Endothelial cell of umbilical vein (primary cell): Measurements from ENCODE around the gene SLC23A1. TPM values are rescaled to one million over a fixed set of nuclear protein-coding genes. Genes with fewer than 3 reads are reported as not detected.
A peak's percentile ranks its signal among the peaks of the same experiment; 100 is the strongest.

Experiments used
- Bru-seq: library from RNA; stranded (reverse); fragments of 400-500 nt; gene quantifications from one replicate; lab custom pipeline; 2021; lab: Mats Ljungman, UMichigan
- BruChase-seq, 2 experiments: library from RNA; stranded (reverse); fragments of 400-500 nt; gene quantifications; one replicate each; lab custom pipeline; 2021; lab: Mats Ljungman, UMichigan
- BruUV-seq: library from RNA; stranded (reverse); fragments of 400-500 nt; replicated peaks from 2 replicates; lab custom pipeline; 2021; lab: Mats Ljungman, UMichigan
- CTCF ChIA-PET: fragments of 300-600, 350-600 bp; sonication (Branson Sonifier 250); formaldehyde crosslinking; loops from one replicate; lab custom pipeline; 2021; ENCODE audit warnings: antibody characterized with exemption, inconsistent platforms; lab: Charles Lee
- POLR2A ChIA-PET: fragments of 300-600, 350-600 bp; sonication (Branson Sonifier 250); formaldehyde crosslinking; loops from one replicate; lab custom pipeline; 2021; ENCODE audit warnings: antibody characterized with exemption, inconsistent platforms; lab: Charles Lee
- DNase-seq: peaks from one replicate; pipeline ENCODE4 v3.0.0-alpha.2; 2011; ENCODE audit warnings: low read depth, low spot score
- FAIRE-seq: peaks from 2 replicates; lab custom pipeline; 2011; peaks lifted over from hg19 to GRCh38; lab: Jason Lieb, UNC
- H2AFZ ChIP-seq: 2 replicates; pipeline ENCODE4 v1.6.0; 2012; ENCODE audit warnings: low read depth, low read length, control low read depth, inconsistent platforms
- H3K27ac ChIP-seq: 2 replicates; pipeline ENCODE4 v1.5.1; 2011; ENCODE audit warnings: low read depth, mild to moderate bottlenecking, control low read depth, low read length, moderate library complexity; ENCODE audit not compliant: insufficient read depth
- H3K27me3 ChIP-seq, 2 experiments: 2 replicates each; pipeline versions ENCODE4 v1.6.0 to v1.6.1; 2011; ENCODE audit warnings: low read length in 2 of 2, mixed read lengths in 1 of 2; ENCODE audit not compliant: control insufficient read depth in 2 of 2, insufficient read depth in 2 of 2
- H3K36me3 ChIP-seq, 2 experiments: 2 replicates in 1 of 2; 3 replicates in 1 of 2; pipeline ENCODE4 v1.5.1; 2011; ENCODE audit warnings: low read length in 2 of 2, mild to moderate bottlenecking in 1 of 2, moderate library complexity in 1 of 2; ENCODE audit not compliant: control insufficient read depth in 2 of 2, insufficient read depth in 2 of 2; ENCODE audit errors: extremely low read depth in 1 of 2
- H3K4me1 ChIP-seq: 3 replicates; pipeline ENCODE4 v1.5.1; 2011; ENCODE audit warnings: mild to moderate bottlenecking, low read length; ENCODE audit not compliant: control insufficient read depth, insufficient read depth; ENCODE audit errors: extremely low read depth
- H3K4me2 ChIP-seq: 2 replicates; pipeline ENCODE4 v1.6.1; 2011; ENCODE audit warnings: low read length, control low read depth, mixed read lengths; ENCODE audit not compliant: insufficient read depth
- H3K4me3 ChIP-seq, 3 experiments: fragments of 200-600 bp in 1 of 3; sonication (generic), shearing (Covaris generic) in 1 of 3; replicated peaks in 1 of 3; 2 replicates each; pipeline ENCODE4 v1.5.1; 2011 to 2016; ENCODE audit warnings: control low read depth in 3 of 3, low read length in 3 of 3, mild to moderate bottlenecking in 2 of 3, inconsistent platforms in 1 of 3, low read depth in 1 of 3, moderate library complexity in 1 of 3; ENCODE audit not compliant: insufficient read depth in 1 of 3
- H3K79me2 ChIP-seq: 2 replicates; pipeline ENCODE4 v1.6.0; 2012; ENCODE audit warnings: low read length, inconsistent platforms; ENCODE audit not compliant: control insufficient read depth, insufficient read depth
- H3K9ac ChIP-seq: replicated peaks from 2 replicates; pipeline ENCODE3; 2011; ENCODE audit warnings: low read length, control low read depth; ENCODE audit not compliant: insufficient read depth; ENCODE audit errors: extremely low read depth
- H3K9me1 ChIP-seq: replicated peaks from 3 replicates; pipeline ENCODE4 v1.6.0; 2011; ENCODE audit warnings: mild to moderate bottlenecking, low read length; ENCODE audit not compliant: control insufficient read depth, insufficient read depth; ENCODE audit errors: extremely low read depth
- H3K9me3 ChIP-seq: replicated peaks from 2 replicates; pipeline ENCODE4 v1.5.1; 2012; ENCODE audit warnings: low read length, inconsistent platforms; ENCODE audit not compliant: control insufficient read depth, insufficient read depth
- H4K20me1 ChIP-seq: replicated peaks from 2 replicates; pipeline ENCODE3; 2011; ENCODE audit warnings: mild to moderate bottlenecking, low read length; ENCODE audit not compliant: control insufficient read depth, insufficient read depth; ENCODE audit errors: extremely low read depth
- EZH2 ChIP-seq: IDR thresholded peaks from 2 replicates; pipeline ENCODE4 v1.6.1; 2012; ENCODE audit warnings: borderline replicate concordance, low read depth, mild to moderate bottlenecking, moderate library complexity, low read length, inconsistent platforms; ENCODE audit not compliant: severe bottlenecking
- FOS ChIP-seq: IDR thresholded peaks from 2 replicates; pipeline ENCODE4 v1.6.1; 2011; ENCODE audit warnings: mild to moderate bottlenecking, low read length, moderate library complexity, borderline replicate concordance; ENCODE audit not compliant: insufficient read depth
- GATA2 ChIP-seq: IDR thresholded peaks from 2 replicates; pipeline ENCODE4 v1.7.0; 2011; ENCODE audit warnings: low read depth, mild to moderate bottlenecking, moderate library complexity, mixed read lengths, low read length; ENCODE audit not compliant: insufficient read length, insufficient read depth
- JUN ChIP-seq: IDR thresholded peaks from 2 replicates; pipeline ENCODE4 v1.6.1; 2011; ENCODE audit warnings: borderline replicate concordance, low read depth; ENCODE audit not compliant: insufficient read length, insufficient read depth
- MYC ChIP-seq: IDR thresholded peaks from one replicate; pipeline ENCODE4 v1.6.1; 2011; ENCODE audit warnings: mild to moderate bottlenecking, low read depth, low read length
- POLR2A ChIP-seq: IDR thresholded peaks from 2 replicates; pipeline ENCODE4 v1.6.1; 2012; ENCODE audit warnings: low read depth, mild to moderate bottlenecking, control low read depth, low read length
- POLR2AphosphoS5 ChIP-seq: IDR thresholded peaks from 2 replicates; pipeline ENCODE4 v1.6.1; 2012; ENCODE audit warnings: low read depth, mild to moderate bottlenecking, control low read depth, low read length, moderate library complexity; ENCODE audit not compliant: insufficient read depth
- dilution Hi-C: fragments of 300-500 bp; cut with MboI; formaldehyde crosslinking; loops from one replicate; pipeline ENCODE4 v1.15.0; 2019; ENCODE audit warnings: low sequenced_read_pairs; ENCODE audit not compliant: extremely low pct_ligation_motif_present
- intact Hi-C: fragments of 100-400 bp; cut with micrococcal nuclease; formaldehyde crosslinking; loops from one replicate; pipeline ENCODE4 v1.10.0; 2022
- long read RNA-seq: library from polyadenylated mRNA; stranded (forward); transcript quantifications from one replicate; pipeline ENCODE4 v2.0.0, GENCODE V29; 2021
- polyA minus RNA-seq, 3 experiments: library from RNA; depleted of rRNA, polyadenylated mRNA; stranded (reverse); fragments of >200 nt; gene quantifications; 1 replicate in 1 of 3; 2 replicates in 2 of 3; pipeline ENCODE4 v1.2.3, GENCODE V29; 2011
- polyA plus RNA-seq, 4 experiments: library from polyadenylated mRNA; depleted of rRNA in 3 of 4; stranded (reverse) in 3 of 4; unstranded in 1 of 4; fragments of >200 nt; gene quantifications; 2 replicates each; pipeline versions ENCODE4 v1.2.1 to v1.2.3, GENCODE V29; 2011 to 2012; ENCODE audit warnings: missing spikeins in 1 of 4
- total RNA-seq: library from RNA; stranded (reverse); gene quantifications from 2 replicates; pipeline ENCODE4 v1.2.3, GENCODE V29; 2021
- TF ChIP-seq, protein P1 (sequence below), 2 donors: IDR thresholded peaks; 1 replicate in 1 of 2; 2 replicates in 1 of 2; pipeline ENCODE4 v1.5.1; 2011; ENCODE audit warnings: low read length in 2 of 2, mild to moderate bottlenecking in 2 of 2, moderate library complexity in 2 of 2, control low read depth in 1 of 2, inconsistent platforms in 1 of 2, low read depth in 1 of 2; ENCODE audit not compliant: insufficient read depth in 1 of 2; ENCODE audit errors: extremely low read depth in 1 of 2

Gene SLC23A1
- total RNA-seq = not detected in 2 replicates
- polyA plus RNA-seq = not detected in 2 replicates
- not detected in 2 replicates for polyA plus RNA-seq (2011; cell fraction: cytosol; rRNA removed)
- not detected in 2 replicates for polyA plus RNA-seq (2011; cell fraction: nucleus; rRNA removed)
- polyA plus RNA-seq (2012) = not detected in 2 replicates
- polyA minus RNA-seq = 0.11 TPM in 1 of 2 replicates, not detected in the other
- 7.2 TPM for polyA minus RNA-seq (2011; cell fraction: cytosol; rRNA and poly(A)+ RNA removed)
- not detected in 2 replicates for polyA minus RNA-seq (2011; cell fraction: nucleus; rRNA and poly(A)+ RNA removed)
- Bru-seq, nascent RNA = not detected
- percentile 6 among the genes with signal in this experiment for BruChase-seq, experiment 1, labeled RNA remaining after a 6-hour chase
- not detected for BruChase-seq, experiment 2, labeled RNA remaining after a 2-hour chase
- long read RNA-seq, partial matches to known transcripts = 0 of 1 reads
- long read RNA-seq, other reads (novel, unspliced or antisense) = 1 of 1 reads

- no peak within 1 kb of the TSS for H2AFZ ChIP-seq
- H3K4me3 ChIP-seq = no peak within 1 kb of the TSS
- DNase-seq = no peak
- H3K79me2 ChIP-seq = no peaks in the 10 kb centered on the region
- no peaks in the 10 kb centered on the region for H3K9me1 ChIP-seq
- intact Hi-C loops = no loop called here
- no TSS peak for BruUV-seq
- H3K27ac ChIP-seq = no peak within 1 kb of the TSS
- H4K20me1 ChIP-seq = no peaks in the 10 kb centered on the region
- peaks cover 4% of the 10 kb centered on the region for H3K4me1 ChIP-seq
- H3K9ac ChIP-seq = no peak within 1 kb of the TSS
- H3K4me2 ChIP-seq = no peak within 1 kb of the TSS
- FAIRE-seq = no peak
- POLR2A ChIA-PET = no interaction called here
- TF ChIP-seq FOS = no peak
- no peak for TF ChIP-seq EZH2
- TF ChIP-seq, protein P1, sequence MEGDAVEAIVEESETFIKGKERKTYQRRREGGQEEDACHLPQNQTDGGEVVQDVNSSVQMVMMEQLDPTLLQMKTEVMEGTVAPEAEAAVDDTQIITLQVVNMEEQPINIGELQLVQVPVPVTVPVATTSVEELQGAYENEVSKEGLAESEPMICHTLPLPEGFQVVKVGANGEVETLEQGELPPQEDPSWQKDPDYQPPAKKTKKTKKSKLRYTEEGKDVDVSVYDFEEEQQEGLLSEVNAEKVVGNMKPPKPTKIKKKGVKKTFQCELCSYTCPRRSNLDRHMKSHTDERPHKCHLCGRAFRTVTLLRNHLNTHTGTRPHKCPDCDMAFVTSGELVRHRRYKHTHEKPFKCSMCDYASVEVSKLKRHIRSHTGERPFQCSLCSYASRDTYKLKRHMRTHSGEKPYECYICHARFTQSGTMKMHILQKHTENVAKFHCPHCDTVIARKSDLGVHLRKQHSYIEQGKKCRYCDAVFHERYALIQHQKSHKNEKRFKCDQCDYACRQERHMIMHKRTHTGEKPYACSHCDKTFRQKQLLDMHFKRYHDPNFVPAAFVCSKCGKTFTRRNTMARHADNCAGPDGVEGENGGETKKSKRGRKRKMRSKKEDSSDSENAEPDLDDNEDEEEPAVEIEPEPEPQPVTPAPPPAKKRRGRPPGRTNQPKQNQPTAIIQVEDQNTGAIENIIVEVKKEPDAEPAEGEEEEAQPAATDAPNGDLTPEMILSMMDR (IDR thresholded peaks at IDR 0.05; ENCODE audit: extremely low read depth in 1 of 2, insufficient read depth in 1 of 2, low read depth in 1 of 2, low read length in 2 of 2) = no peak
- TF ChIP-seq MYC = no peak
- TF ChIP-seq POLR2AphosphoS5 = no peak
- TF ChIP-seq JUN = no peak
- no peak for TF ChIP-seq POLR2A
- no peak for TF ChIP-seq GATA2
- dilution Hi-C loops = no loop called here
- no peaks in the 10 kb centered on the region for H3K27me3 ChIP-seq
- no peaks in the 10 kb centered on the region for H3K36me3 ChIP-seq
- CTCF ChIA-PET = no interaction called here
- no peaks in the 10 kb centered on the region for H3K9me3 ChIP-seq
These were observed at the start of gene SLC23A1 for GRCh38 chr5:139383275-139383992. TSS of gene SLC23A1 (minus strand) at chr5:139383297. CDS start at chr5:139383253, 44 bp downstream.
